ENCODE measurements around the gene PDCD6IP. TPM values are rescaled to one million over a fixed set of nuclear protein-coding genes. Genes with fewer than 3 reads are reported as not detected.

The PDCD6IP gene
- total RNA-seq, 1 donor from 2014 or later = 184 TPM

DNA sequence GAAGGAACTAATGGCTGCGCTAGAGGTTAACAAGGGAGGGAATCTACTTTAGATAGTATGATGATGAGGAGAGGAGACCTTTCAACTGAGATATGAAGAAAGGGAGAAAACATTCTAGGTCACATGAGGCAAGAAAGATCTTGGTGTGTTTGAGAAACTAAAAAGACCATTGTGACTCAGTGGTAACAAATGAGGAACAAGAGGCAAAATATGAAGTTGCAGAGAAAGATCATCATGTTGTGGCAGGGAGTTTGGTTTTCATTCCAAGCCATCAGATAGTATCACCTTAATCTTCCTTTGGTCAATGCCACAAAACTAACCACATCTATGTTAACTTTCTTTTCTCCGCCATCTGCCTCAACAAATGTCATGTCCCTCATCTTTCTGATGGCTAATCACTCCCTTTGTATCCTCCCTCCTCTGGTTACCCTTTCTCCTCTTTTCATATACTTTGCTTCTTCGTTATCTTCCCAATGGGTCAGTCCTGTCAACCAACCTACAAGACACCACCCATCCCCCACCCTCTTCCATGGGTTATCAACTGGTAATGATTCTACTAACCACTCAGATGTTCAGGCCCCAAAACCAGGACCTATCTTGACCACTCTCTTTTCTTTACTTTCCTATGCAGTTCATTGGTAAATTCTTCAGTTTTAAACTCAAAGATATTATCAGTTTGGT, 2.4 kb upstream of the PDCD6IP start:
- Histone ChIP-seq H3K9me3 (no peaks in the 10 kb centered on the region), H3K27me3 (no peaks in the 10 kb centered on the region), H3K4me3 (no peak overlapping the region), H3K27ac (no peak overlapping the region), H3K4me1 (peaks cover 29% of the 10 kb centered on the region), H3K36me3 (no peaks in the 10 kb centered on the region)
- no peak for DNase-seq (ENCODE audit: extremely low spot score in 2 of 2)
- TF ChIP-seq, protein P1, sequence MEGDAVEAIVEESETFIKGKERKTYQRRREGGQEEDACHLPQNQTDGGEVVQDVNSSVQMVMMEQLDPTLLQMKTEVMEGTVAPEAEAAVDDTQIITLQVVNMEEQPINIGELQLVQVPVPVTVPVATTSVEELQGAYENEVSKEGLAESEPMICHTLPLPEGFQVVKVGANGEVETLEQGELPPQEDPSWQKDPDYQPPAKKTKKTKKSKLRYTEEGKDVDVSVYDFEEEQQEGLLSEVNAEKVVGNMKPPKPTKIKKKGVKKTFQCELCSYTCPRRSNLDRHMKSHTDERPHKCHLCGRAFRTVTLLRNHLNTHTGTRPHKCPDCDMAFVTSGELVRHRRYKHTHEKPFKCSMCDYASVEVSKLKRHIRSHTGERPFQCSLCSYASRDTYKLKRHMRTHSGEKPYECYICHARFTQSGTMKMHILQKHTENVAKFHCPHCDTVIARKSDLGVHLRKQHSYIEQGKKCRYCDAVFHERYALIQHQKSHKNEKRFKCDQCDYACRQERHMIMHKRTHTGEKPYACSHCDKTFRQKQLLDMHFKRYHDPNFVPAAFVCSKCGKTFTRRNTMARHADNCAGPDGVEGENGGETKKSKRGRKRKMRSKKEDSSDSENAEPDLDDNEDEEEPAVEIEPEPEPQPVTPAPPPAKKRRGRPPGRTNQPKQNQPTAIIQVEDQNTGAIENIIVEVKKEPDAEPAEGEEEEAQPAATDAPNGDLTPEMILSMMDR (IDR thresholded peaks at IDR 0.05) = no peak
- intact Hi-C loops (cut with DNase I) = loop anchor here (5.0 kb wide), 1 partner anchor 74 kb away; no protein-coding TSS in a partner anchor

DNA sequence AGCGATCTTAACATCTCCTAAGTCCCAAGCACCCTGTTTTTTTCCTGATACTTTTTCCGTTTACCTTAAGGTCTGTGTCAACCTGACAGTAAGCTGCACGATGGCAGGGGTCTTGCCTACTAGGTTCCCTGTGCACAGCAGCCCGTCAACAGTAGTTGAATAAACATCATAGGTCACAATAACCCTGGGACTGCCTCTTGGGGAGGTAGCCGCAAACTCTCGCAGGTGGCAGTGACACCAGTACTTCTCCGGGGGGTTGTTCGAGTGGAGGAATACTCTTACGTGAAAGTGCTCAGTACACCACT, 365 bp upstream of the PDCD6IP start:
- peaks cover 49% of the 10 kb centered on the region for H3K4me1 ChIP-seq
- no peaks in the 10 kb centered on the region for H3K9me3 ChIP-seq
- no peak for DNase-seq (ENCODE audit: extremely low spot score in 2 of 2)
- H3K27ac ChIP-seq = peak overlapping the region; percentile 92
- peak overlapping the region; percentile 88 to 98 for H3K4me3 ChIP-seq
- intact Hi-C loops (cut with DNase I) = loop anchor here (5.0 kb wide), 1 partner anchor 76 kb away; no protein-coding TSS in a partner anchor
- peaks cover 0 to 3% of the 10 kb centered on the region in 2 donors for H3K36me3 ChIP-seq
- H3K27me3 ChIP-seq = no peaks in the 10 kb centered on the region
- TF ChIP-seq POLR2AphosphoS5 (IDR thresholded peaks at IDR 0.05; ENCODE audit: insufficient read depth in 1 of 2, low read depth in 1 of 2) (no peak), POLR2A (IDR thresholded peaks at IDR 0.05) (no peak)
- TF ChIP-seq, protein P1 (IDR thresholded peaks at IDR 0.05) = no peak

DNA sequence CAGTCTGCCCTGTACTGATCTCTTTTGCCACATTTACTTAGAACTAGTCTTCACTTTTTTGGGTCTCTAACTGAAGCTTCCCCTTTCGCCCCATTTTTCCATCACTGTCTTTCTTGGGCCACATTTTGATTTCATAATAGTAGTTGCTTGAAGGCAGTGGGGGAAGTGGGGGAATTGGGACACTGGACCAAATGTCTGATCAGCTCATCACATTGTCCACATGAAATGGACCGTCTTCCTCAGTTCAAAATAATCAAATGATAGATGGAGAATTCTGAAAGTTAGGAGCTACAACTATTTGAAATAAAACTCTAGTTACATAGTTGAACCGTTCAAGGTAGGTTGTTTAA, 747 bp downstream of the PDCD6IP start:
- H3K4me3 ChIP-seq = peak overlapping the region; percentile 88 to 98
- H3K27ac ChIP-seq = peak overlapping the region; percentile 92
- intact Hi-C loops (cut with DNase I) = loop anchor here (5.0 kb wide), 1 partner anchor 77 kb away; no protein-coding TSS in a partner anchor
- TF ChIP-seq, protein P1 (IDR thresholded peaks at IDR 0.05) = no peak
- TF ChIP-seq POLR2AphosphoS5 (IDR thresholded peaks at IDR 0.05; ENCODE audit: insufficient read depth in 1 of 2, low read depth in 1 of 2) (no peak), POLR2A (IDR thresholded peaks at IDR 0.05) (no peak)
- H3K36me3 ChIP-seq = peaks cover 0 to 4% of the 10 kb centered on the region in 2 donors
- peaks cover 54% of the 10 kb centered on the region for H3K4me1 ChIP-seq
- no peaks in the 10 kb centered on the region for H3K27me3 ChIP-seq
- H3K9me3 ChIP-seq = no peaks in the 10 kb centered on the region
- no peak for DNase-seq (ENCODE audit: extremely low spot score in 2 of 2)

DNA sequence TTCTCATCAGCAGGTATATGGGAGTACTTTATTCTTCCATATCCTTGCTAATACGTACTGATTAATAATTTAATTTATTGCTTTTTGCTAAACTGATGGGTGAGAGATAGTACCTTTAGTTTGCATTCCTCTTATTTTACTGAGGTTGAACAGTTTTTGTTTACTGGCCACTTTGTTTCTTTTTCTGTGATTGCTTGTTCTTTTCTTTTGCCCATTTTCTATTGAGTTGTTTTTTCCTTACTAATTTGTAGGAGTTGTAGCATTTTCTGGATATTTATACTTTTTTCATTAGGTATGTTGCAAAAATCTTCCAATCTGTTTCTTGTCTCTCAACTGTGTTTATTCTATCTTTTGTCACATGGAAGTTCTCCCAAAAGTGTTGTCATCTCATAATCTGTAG, 4.8 kb downstream of the PDCD6IP start:
- H3K27me3 ChIP-seq = no peaks in the 10 kb centered on the region
- no peak overlapping the region for H3K27ac ChIP-seq
- peaks cover 0 to 4% of the 10 kb centered on the region in 2 donors for H3K36me3 ChIP-seq
- intact Hi-C loops (cut with DNase I) = no loop called here
- H3K4me3 ChIP-seq = no peak overlapping the region
- no peak for DNase-seq (ENCODE audit: extremely low spot score in 2 of 2)
- TF ChIP-seq POLR2AphosphoS5 (IDR thresholded peaks at IDR 0.05; ENCODE audit: insufficient read depth in 1 of 2, low read depth in 1 of 2) (no peak), POLR2A (IDR thresholded peaks at IDR 0.05) (no peak)
- TF ChIP-seq, protein P1 (IDR thresholded peaks at IDR 0.05) = no peak
- H3K9me3 ChIP-seq = no peaks in the 10 kb centered on the region
- H3K4me1 ChIP-seq = peaks cover 56% of the 10 kb centered on the region

DNA sequence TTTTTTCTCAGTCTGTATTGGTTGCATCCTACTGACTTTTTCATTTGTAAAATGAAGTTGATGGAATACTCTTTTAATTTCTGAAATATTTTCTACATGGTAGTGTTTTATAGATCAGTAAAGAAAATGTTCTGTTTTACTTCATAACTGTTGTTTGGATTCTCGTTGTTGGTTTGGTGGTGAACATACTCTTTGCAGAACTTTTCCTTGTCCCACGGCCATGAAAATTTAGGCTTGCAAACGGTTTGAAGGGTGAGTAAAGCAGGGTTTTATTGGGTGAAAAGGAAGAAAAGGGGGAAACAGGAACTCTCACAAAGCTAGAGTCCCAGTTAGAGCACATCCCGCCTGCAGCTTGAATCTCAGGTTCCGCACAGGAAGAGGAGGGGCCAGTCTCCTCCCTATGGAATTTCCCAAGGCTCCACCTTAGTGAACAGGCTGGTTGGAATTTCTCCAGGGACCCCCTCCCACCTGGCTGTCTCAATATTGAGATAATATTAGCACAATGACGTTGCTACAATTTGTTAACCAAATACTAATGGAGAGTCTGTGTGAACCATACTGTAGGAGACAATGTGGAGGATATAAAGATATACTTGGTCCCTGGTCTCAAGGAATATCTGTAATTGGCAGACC, 5.6 kb downstream of the PDCD6IP start:
- DNase-seq (ENCODE audit: extremely low spot score in 2 of 2) = no peak
- TF ChIP-seq POLR2AphosphoS5 (IDR thresholded peaks at IDR 0.05; ENCODE audit: insufficient read depth in 1 of 2, low read depth in 1 of 2) (no peak), POLR2A (IDR thresholded peaks at IDR 0.05) (no peak)
- TF ChIP-seq, protein P1 (IDR thresholded peaks at IDR 0.05) = no peak
- peaks cover 63% of the 10 kb centered on the region for H3K4me1 ChIP-seq

More for the DNA sequence above, 5.6 kb downstream of the PDCD6IP start:
- H3K9me3 ChIP-seq = no peaks in the 10 kb centered on the region
- peaks cover 0 to 4% of the 10 kb centered on the region in 2 donors for H3K36me3 ChIP-seq
- H3K27ac ChIP-seq = no peak overlapping the region
- no peaks in the 10 kb centered on the region for H3K27me3 ChIP-seq
- intact Hi-C loops (cut with DNase I) = no loop called here
- no peak overlapping the region for H3K4me3 ChIP-seq
